ENCODE results near the gene INHA.

The INHA gene

DNA sequence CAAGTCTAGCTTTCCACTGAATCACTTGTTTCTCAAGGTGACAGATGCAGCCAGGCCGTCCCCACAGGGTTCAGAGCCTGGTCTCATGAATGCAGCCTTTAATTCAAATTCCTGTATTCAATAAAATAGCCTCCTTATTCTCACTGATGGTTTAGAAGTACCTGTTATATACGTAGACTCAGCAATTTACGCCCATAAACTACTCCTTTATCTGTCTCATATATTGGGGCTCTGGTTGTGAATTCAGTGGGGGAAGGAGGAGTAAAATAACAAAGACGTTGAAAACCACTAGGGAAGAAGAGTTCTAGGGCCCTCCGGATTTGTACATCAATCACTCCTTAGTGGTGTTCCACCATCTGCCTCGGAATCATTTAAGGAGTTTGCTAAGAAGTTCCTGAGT, 2.5 kb upstream of the INHA start:
- Histone ChIP-seq H3K4me1 (ENCODE audit: control insufficient read depth, insufficient read depth, low read length) (peaks cover 30% of the 10 kb centered on the region), H3K9me3 (ENCODE audit: control insufficient read depth, insufficient read depth, low read length) (no peaks in the 10 kb centered on the region), H3K36me3 (ENCODE audit: control insufficient read depth, insufficient read depth, low read length) (peaks cover 11% of the 10 kb centered on the region), H3K27ac (ENCODE audit: low read depth, low read length) (no peak overlapping the region), H3K4me3 (ENCODE audit: low read depth, low read length) (peak overlapping the region; percentile 68; the same call in 1 of the 2 replicates), H3K9ac (ENCODE audit: low read depth, low read length) (no peak overlapping the region), H3K27me3 (ENCODE audit: control insufficient read depth, insufficient read depth, low read length) (peaks cover 6% of the 10 kb centered on the region; the same call in 1 of the 2 replicates)

DNA sequence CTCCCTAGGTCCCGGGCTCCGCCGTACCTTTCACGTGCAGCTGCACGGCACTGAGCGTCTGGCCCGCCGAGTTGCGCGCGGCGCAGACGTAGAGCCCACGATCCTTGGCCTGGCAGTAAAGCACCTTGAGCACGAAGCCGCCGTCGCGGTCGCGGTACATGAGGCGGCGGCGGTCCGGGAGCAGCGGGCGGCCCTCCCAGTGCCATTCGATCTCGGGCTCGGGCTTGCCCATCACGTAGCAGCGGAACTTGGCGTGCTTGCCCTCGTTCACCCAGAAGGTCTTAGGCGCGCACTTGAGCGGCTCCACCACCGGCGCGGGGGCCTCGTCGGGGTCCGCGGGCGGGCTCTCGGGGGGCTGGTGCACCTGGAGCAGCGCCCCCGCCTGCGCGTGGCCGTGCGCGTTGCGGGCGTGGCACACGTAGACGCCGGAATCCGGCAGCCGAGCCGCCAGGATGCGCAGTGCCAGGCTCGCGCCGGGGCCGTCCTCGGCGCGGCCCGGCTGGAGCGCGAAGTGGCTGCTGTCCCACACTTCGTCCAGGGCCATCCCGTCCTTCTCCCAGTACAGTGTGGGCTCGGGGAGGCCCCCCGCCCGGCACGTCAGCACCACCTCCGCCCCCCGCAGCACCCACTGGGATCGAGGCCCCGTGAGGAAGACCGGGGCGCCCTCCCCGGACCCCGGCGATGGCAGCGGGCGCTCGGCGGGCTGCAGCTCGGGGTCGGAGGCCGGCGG, 1.8 kb upstream of the INHA start:
- peaks cover 24% of the 10 kb centered on the region for H3K4me1 ChIP-seq (ENCODE audit: control insufficient read depth, insufficient read depth, low read length)
- no peaks in the 10 kb centered on the region for H3K9me3 ChIP-seq (ENCODE audit: control insufficient read depth, insufficient read depth, low read length)
- peak overlapping the region; percentile 68 for H3K4me3 ChIP-seq (ENCODE audit: low read depth, low read length)
- H3K27ac ChIP-seq (ENCODE audit: low read depth, low read length) = no peak overlapping the region
- H3K36me3 ChIP-seq (ENCODE audit: control insufficient read depth, insufficient read depth, low read length) = peaks cover 11% of the 10 kb centered on the region
- peaks cover 6% of the 10 kb centered on the region for H3K27me3 ChIP-seq (ENCODE audit: control insufficient read depth, insufficient read depth, low read length)
- H3K9ac ChIP-seq (ENCODE audit: low read depth, low read length) = peak overlapping the region; percentile 75

DNA sequence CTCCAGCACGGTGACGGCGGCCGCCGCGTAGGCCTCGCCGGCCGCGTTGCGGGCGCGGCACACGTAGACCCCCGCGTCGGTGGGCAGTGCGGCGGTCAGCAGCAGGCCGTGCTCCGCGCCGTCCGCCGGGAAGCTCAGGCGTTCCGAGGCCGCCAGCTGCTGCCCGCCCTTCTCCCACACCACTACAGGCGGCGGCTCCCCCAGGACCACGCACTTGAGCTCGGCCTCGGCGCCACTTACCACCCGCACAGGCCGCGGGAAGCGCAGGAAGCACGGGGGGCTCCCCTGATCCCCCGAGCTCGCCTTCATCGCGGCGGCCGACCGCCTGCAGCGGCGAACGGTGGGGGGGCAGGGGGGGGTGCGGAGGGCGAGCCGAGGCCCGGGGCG, 1.2 kb upstream of the INHA start:
- Histone ChIP-seq H3K27ac (ENCODE audit: low read depth, low read length) (peak overlapping the region; percentile 86), H3K4me1 (ENCODE audit: control insufficient read depth, insufficient read depth, low read length) (peaks cover 19% of the 10 kb centered on the region), H3K27me3 (ENCODE audit: control insufficient read depth, insufficient read depth, low read length) (peaks cover 9% of the 10 kb centered on the region), H3K4me3 (ENCODE audit: low read depth, low read length) (peak overlapping the region; percentile 68), H3K36me3 (ENCODE audit: control insufficient read depth, insufficient read depth, low read length) (peaks cover 11% of the 10 kb centered on the region), H3K9ac (ENCODE audit: low read depth, low read length) (peak overlapping the region; percentile 75), H3K9me3 (ENCODE audit: control insufficient read depth, insufficient read depth, low read length) (no peaks in the 10 kb centered on the region)

DNA sequence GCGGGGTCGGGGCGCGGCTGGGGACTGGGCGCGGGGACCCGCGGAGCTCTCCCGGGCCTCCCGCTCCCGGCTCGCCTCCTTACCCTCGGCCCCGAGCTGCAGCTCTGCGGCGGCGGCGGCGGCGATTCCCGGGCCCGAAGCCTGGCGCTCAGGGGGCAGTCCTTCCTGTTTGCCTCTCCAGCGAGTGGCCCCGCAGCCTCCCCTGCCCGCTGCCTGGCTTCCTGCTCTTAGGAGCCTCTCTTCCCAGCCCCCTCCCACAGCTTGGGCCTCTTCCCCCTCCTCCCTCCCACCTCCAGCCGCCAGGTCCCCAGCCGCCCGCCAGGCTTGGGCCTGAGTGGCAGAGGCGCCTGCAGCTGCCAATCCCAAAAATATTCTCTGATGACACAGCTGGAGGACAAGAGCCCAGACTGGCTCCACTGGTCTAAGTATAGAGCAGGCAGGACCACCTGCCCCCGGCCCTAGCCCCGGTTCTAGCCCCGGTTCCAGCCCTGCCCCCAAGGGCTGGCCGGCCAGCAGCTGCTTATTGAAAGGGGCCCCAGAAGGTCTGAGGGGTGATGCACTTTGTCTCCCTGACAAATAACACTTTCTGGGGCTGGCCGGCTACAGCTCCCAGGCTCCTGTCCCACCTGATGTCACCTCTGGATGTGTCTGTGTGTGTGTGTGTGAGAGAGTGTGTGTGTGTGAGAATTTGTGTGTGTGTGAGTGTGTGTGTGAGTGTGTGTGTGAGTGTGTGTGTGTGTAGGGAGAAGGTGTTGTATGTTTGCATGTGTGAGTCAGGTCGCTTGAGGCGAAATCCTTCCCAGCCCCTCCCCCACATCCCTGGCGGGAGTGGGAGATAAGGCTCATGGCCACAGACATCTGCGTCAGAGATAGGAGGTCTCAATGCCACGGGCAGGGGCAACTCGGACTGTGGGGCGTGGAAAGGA, 536 bp upstream of the INHA start, which contains the start of gene OBSL1:
Gene OBSL1 (minus strand): TSS at position 229 of the 926 bp plus-strand sequence. CDS start 307 bp downstream, outside the sequence.
- Histone ChIP-seq H3K4me3 (ENCODE audit: low read depth, low read length) (peak within 1 kb of the TSS; percentile 68), H3K27ac (ENCODE audit: low read depth, low read length) (peak within 1 kb of the TSS; percentile 86), H3K9ac (ENCODE audit: low read depth, low read length) (peak within 1 kb of the TSS; percentile 75), H3K9me3 (ENCODE audit: control insufficient read depth, insufficient read depth, low read length) (no peaks in the 10 kb centered on the region), H3K4me1 (ENCODE audit: control insufficient read depth, insufficient read depth, low read length) (peaks cover 19% of the 10 kb centered on the region), H3K27me3 (ENCODE audit: control insufficient read depth, insufficient read depth, low read length) (peaks cover 9% of the 10 kb centered on the region), H3K36me3 (ENCODE audit: control insufficient read depth, insufficient read depth, low read length) (peaks cover 9% of the 10 kb centered on the region)

DNA sequence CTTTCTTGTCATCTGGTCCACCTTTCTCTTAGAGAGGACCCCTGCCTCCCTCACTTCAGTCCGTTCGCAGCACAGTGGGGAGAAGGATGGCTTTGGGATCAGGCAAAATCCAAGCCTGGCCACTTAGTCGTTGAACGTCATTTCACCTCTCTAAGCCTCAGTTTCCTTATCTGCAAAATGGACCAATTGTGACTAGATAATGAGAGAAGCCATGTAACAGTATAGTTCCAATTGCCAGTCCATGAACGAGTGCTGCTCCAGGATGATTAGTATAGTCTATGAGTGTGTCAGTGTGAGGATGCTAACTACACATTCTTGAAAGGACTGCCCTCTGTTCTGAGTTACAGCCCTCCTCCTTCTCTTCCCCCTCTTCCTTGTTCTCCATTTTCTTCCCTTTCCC, 1.1 kb downstream of the INHA start:
- H3K36me3 ChIP-seq (ENCODE audit: control insufficient read depth, insufficient read depth, low read length) = peaks cover 9% of the 10 kb centered on the region; the same call in 1 of the 2 replicates
- H3K4me3 ChIP-seq (ENCODE audit: low read depth, low read length) = no peak overlapping the region
- H3K27me3 ChIP-seq (ENCODE audit: control insufficient read depth, insufficient read depth, low read length) = peaks cover 9% of the 10 kb centered on the region
- no peaks in the 10 kb centered on the region for H3K9me3 ChIP-seq (ENCODE audit: control insufficient read depth, insufficient read depth, low read length)
- no peak overlapping the region for H3K9ac ChIP-seq (ENCODE audit: low read depth, low read length)
- peaks cover 28% of the 10 kb centered on the region for H3K4me1 ChIP-seq (ENCODE audit: control insufficient read depth, insufficient read depth, low read length)
- H3K27ac ChIP-seq (ENCODE audit: low read depth, low read length) = no peak overlapping the region

DNA sequence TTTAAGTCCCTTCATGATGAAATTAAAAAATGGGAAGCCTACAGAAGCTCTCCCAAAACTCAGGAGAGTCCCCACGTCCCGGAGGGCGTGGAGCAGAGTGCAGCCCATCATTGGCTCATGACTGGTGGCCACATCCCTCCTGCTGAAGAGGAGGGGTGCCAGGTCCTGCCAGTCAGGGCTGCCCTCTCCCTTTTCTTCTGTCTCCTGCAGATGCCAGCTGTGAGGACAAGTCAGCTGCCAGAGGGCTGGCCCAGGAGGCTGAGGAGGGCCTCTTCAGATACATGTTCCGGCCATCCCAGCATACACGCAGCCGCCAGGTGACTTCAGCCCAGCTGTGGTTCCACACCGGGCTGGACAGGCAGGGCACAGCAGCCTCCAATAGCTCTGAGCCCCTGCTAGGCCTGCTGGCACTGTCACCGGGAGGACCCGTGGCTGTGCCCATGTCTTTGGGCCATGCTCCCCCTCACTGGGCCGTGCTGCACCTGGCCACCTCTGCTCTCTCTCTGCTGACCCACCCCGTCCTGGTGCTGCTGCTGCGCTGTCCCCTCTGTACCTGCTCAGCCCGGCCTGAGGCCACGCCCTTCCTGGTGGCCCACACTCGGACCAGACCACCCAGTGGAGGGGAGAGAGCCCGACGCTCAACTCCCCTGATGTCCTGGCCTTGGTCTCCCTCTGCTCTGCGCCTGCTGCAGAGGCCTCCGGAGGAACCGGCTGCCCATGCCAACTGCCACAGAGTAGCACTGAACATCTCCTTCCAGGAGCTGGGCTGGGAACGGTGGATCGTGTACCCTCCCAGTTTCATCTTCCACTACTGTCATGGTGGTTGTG, 2.6 kb downstream of the INHA start:
- no peak overlapping the region for H3K27ac ChIP-seq (ENCODE audit: low read depth, low read length)
- H3K9ac ChIP-seq (ENCODE audit: low read depth, low read length) = no peak overlapping the region
- no peak overlapping the region for H3K4me3 ChIP-seq (ENCODE audit: low read depth, low read length)
- H3K36me3 ChIP-seq (ENCODE audit: control insufficient read depth, insufficient read depth, low read length) = 0 out of 2 replicates have a peak, but pooled peaks cover 1% of the 10 kb centered on the region
- no peaks in the 10 kb centered on the region for H3K9me3 ChIP-seq (ENCODE audit: control insufficient read depth, insufficient read depth, low read length)
- H3K4me1 ChIP-seq (ENCODE audit: control insufficient read depth, insufficient read depth, low read length) = peaks cover 33% of the 10 kb centered on the region
- peaks cover 5% of the 10 kb centered on the region for H3K27me3 ChIP-seq (ENCODE audit: control insufficient read depth, insufficient read depth, low read length)

DNA sequence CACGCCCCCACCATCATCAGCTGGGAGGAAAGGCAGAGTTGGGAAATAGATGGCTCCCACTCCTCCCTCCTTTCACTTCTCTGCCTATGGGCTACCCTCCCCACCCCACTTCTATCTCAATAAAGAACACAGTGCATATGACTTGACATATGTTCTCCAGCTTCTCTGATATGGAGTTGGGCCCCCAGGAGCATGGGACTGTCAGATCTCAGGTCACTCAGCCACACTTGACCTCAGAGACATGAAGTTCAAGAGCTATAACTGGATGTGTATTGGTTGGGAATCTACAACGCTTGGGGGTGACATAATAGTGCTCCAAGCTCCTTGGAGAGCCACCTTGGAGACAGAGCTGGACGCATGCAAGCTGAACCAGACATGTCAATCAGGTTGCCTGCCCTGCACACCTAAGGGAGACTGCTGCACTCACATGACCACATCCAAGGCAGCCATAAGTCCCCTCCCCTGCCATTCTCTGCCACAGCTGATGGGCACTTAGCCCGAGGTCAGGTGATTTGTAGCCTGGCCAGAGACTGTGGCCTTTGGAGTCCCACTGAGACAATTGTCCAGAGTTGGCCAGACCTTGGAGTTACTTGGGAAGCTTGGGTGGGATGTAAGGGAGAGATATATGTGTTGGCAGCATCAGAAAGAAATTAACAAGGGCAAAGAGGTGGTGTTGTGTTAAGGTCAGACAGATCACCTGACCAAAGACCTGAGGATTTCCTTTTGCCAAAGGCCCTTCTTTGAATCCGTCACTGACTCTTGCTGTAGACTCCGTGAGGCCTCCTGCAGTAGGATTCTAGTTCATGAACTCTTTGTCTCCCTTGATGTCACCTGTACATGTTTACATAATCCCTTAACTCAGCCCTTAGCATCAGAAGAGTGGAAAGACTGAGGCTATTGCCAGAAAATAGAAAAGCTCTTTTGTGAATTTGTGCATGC, 3.7 kb downstream of the INHA start:
- Histone ChIP-seq H3K9ac (ENCODE audit: low read depth, low read length) (no peak overlapping the region), H3K36me3 (ENCODE audit: control insufficient read depth, insufficient read depth, low read length) (no peaks in the 10 kb centered on the region), H3K4me3 (ENCODE audit: low read depth, low read length) (no peak overlapping the region), H3K27ac (ENCODE audit: low read depth, low read length) (no peak overlapping the region), H3K27me3 (ENCODE audit: control insufficient read depth, insufficient read depth, low read length) (peaks cover 3% of the 10 kb centered on the region; the same call in 1 of the 2 replicates), H3K4me1 (ENCODE audit: control insufficient read depth, insufficient read depth, low read length) (peaks cover 31% of the 10 kb centered on the region), H3K9me3 (ENCODE audit: control insufficient read depth, insufficient read depth, low read length) (no peaks in the 10 kb centered on the region)

DNA sequence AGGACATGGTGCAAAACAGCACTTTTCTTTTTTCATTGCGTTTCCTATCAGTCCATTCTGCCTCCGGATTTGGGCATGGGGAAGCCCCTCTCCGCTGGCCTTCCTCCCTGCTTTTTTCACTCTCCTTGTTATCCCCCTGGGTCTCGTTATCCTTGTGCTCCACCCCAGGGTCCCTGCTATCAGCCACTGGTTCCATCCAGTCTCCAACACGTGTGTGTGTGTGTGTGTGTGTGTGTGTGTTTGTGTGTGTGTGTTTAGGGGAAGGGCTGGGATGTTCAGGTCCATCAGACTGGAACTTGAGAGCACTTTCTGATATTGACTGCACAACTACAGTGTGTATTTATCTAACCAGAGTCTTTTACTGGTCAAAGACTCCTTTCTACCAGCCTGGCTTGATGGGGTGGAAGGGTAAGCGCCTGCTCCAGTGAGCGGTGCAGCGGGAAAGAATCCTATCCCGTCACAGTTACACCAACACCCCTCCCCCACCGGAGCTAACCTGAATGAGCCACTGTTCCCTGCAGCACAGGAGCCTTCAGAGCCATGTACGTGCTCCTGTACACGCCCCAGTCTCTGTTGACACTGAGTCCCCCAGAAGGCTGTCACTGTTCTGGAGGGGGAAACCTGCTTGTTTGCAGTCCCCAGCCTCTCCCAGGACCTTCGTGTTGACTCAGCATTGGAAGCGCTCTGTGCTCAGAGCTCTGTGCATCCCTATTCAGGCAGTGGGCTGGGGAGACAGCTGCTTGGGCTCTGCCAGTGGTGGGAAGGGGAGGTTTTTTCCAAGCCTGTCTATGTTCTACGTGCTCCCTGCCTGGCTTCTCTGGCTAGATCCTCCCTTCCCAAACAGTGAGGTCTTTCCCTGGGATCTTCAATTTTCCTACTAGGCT, 4.6 kb downstream of the INHA start:
- Histone ChIP-seq H3K27ac (ENCODE audit: low read depth, low read length) (no peak overlapping the region), H3K27me3 (ENCODE audit: control insufficient read depth, insufficient read depth, low read length) (peaks cover 3% of the 10 kb centered on the region; the same call in 1 of the 2 replicates), H3K9me3 (ENCODE audit: control insufficient read depth, insufficient read depth, low read length) (no peaks in the 10 kb centered on the region), H3K36me3 (ENCODE audit: control insufficient read depth, insufficient read depth, low read length) (no peaks in the 10 kb centered on the region), H3K9ac (ENCODE audit: low read depth, low read length) (0 out of 2 replicates have a peak overlapping the region, but pooled peaks have one; percentile 9), H3K4me3 (ENCODE audit: low read depth, low read length) (peak overlapping the region; percentile 36; the same call in 1 of the 2 replicates), H3K4me1 (ENCODE audit: control insufficient read depth, insufficient read depth, low read length) (peaks cover 28% of the 10 kb centered on the region)

Data from HUES48 (cell line).